HG03103 (cell line): Measurements from ENCODE around the gene GP9.
A peak's percentile ranks its signal among the peaks of the same experiment; 100 is the strongest.
"Not testable (repeated sequence)": the region's sequence is repeated elsewhere in the genome, so short reads cannot be mapped to it uniquely, and the experiment has no call there.

ENCODE experiments used
- ATAC-seq: cut with Tn5 transposase; IDR thresholded peaks from one replicate; pipeline ENCODE4 v1.9.1; 2021; ENCODE audit warnings: low read depth; ENCODE audit not compliant: unreplicated experiment

The GP9 gene

DNA sequence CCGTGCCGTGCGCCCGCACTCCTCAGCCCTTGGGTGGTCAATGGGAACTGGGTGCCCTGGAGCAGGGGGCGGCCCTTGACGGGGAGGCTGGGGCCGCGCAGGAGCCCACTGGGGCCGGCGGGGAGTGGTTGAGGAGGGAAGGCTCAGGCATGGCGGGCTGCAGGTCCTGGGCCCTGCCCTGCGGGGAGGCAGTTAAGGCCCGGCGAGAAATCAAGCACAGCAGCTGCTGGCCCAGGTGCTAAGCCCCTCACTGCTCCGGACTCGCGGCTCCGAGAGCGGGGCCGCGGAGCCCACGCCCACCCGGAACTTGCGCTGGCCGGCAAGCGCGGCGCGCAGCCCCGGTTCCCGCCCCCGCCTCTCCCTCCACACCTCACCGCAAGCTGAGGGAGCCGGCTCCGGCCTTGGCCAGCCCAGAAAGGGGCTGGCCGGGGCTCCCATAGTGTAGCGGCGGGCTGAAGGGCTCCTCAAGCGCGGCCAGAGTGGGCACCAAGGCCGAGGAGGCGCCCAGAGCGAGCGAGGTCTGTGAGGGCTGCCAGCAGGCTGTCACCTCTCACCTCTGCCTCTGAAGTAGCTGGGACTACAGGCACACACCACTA is 7.8 kb downstream of the GP9 start:
- no peak for ATAC-seq

DNA sequence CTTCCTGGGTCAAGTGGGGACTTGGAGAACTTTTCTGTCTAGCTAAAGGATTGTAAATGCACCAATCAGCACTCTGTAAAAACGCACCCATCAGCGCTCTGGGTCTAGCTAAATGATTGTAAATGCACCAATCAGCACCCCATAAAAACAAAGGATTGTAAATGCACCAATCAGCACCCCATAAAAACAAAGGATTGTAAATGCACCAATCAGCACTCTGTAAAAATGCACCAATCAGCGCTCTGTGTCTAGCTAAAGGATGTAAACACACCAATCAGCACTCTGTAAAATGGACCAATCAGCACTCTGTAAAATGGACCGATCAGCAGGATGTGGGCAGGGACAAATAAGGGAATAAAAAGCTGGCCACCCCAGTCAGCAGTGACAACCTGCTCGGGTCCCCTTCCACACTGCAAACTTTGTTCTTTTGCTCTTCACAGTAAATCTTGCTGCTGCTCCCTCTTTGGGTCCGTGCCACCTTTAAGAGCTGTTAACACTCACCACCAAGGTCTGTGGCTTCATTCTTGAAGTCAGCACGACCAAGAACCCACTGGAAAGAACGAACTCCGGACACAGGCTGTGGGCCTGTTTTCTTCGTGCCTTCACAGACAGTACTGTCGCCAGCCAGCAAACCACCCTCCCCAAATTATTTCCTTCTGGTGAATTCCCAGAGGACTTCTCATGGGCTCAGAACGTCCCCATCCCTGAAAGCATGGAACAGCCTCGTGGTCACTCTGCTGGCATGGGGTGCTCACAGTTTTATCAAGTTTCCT is 8.9 kb downstream of the GP9 start:
- ATAC-seq, result not testable (repeated sequence)

DNA sequence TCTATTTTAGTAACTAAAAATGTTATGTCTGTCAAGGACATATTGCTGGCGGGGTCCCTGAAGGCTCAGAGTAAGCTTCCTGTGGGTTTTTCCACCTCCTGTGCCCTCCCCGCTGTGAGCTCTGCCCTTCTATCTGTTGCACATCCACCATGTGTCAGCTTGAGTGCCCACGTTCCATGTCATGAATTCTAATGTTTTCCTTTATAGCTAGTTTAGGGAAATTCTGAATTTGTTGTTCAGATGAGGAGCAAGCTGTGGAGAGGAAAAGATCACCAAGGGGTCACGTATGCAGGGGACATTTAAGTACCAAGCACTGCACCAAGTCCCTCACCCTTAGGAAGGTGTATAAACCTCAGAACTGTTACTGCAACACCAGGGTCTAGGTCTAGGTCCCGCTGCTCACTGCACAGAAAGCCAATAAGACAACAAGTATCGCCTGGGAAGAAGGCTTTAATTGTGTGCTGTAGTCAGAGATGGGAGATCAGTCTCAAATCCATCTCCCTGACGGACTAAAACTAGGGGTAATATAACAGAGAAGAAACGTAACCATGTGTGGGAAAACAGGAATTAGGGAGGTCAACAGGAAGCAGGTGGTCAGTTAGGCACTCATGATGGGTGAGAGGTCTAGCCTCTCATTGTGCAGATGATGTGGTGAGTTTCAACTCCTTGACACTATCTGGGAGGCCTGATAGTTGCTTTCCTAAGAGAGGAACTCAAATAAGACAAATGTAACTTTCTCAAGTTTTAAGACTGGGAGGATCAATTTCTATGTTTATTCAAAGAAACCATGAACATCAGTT is 9.7 kb downstream of the GP9 start:
- no peak for ATAC-seq

DNA sequence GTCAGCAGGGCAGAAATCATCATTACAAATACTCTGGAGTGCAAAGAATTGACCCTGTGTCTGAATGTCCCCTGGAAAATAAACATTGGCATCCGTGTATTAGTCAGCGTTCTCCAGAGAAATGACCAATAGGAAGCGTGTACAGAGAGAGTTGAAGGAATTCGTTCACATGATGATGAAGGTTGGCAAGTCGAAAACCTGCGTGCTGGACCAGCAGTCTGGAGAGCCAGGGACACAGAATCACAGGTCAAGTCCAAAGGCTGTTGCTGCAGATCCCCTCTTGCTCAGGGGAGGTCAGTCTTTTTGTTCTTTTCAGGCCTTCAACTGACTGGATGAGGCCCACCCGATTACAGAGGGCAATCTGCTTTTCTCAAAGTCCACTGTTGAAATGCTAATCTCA is 16.6 kb downstream of the GP9 start:
- ATAC-seq, result no peak

DNA sequence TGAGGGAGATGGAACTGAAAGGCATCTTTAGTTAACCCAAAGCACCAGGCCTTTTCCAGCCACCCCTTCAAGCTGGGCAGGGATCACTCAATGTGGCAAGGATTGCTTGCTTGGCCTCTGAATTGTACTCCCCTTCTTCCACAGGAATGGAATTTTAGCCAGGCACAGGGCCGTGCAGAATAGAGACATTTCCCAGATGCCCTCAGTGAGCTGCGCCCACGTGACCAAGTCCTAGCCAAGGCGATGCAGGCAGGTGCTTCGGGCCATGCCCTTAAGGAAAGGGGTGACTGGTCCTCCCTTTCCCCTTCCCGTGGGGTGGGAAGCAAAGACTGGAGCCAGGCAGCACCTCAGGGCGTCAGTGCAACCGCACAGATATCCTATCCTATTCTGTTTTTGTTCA is 17.9 kb downstream of the GP9 start:
- no peak for ATAC-seq

- ATAC-seq, result no peak
Observed at GRCh38 chr3:129081503-129081902, 20.9 kb downstream of the GP9 start.

DNA sequence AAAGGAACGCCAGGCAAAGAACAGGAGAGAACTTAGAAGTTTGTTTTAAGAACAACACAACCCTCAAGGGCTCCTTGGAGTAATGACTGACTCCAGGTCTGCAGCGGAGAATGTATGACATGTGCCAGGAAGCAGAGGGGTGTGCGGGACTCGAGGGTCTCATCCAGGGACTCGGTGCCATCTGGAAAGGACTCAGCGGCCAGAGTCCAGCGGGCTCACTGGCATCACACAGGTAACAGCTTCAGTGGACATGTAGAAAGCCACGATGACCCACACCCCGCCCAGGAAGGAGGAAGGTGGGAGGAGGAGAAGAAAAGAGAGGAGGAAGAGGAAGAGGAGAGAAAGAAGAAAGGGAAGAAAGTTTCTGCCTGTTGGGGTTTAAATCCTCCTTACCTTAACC is 21.4 kb downstream of the GP9 start:
- no peak for ATAC-seq

- no peak for ATAC-seq
Observed at GRCh38 chr3:129084501-129084900, 23.9 kb downstream of the GP9 start.

DNA sequence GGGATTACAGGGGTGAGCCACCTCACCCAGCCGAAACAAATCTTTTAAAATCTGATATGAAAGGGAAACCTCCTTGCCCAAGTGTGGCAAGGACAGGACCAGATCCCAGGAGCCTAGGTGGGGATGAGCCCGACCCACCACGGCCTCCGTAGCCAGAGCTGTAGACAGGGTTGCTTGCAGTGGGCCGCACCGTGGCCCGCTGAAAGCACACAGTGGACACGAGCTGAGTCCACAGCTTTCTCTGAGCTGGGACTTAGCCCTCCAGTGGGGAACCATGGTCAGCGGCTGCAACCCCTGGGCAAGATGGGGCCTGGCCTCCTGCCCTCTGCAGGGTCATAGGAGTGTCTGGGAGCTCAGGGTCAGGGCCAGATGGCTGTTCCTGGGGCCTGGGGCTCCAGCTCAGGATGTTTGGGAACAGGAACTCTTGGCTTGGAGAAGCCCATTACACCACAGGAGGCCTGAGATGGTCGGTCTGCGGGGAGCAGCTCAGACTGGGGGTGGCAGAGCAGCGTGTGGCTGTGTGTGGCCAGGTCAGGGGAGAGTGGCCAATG is 24.7 kb downstream of the GP9 start:
- no peak for ATAC-seq

- ATAC-seq, result no peak
Observed at GRCh38 chr3:129085818-129086217, 25.2 kb downstream of the GP9 start.

- ATAC-seq, result no peak
Observed at GRCh38 chr3:129087138-129087702, 26.6 kb downstream of the GP9 start.

- peak; percentile 70 for ATAC-seq
Observed at GRCh38 chr3:129087904-129088303, 27.3 kb downstream of the GP9 start.

GRCh38 chr3:129088312-129088711 is 27.7 kb downstream of the GP9 start:
- ATAC-seq, result not testable (repeated sequence)

GRCh38 chr3:129095285-129095684 is 34.7 kb downstream of the GP9 start:
- no peak for ATAC-seq

DNA sequence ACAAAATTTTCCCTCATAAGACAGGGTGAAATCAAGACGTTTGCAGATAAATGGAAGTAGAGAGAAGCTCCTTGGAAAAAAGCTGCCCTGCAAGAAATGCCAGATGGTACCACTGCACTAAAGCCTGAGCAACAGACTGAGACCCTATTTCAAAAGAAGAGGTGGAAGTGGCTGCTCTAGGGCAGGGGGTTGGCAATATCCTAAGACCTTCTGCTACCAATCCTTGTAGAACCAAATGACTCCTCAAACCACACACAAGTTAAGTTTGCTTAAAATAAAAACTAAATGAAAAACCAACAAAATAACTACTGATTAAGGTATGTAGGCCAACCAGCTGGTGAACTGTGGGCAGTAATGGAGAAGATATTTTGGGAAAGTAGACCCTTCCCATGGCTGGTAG is 39.7 kb downstream of the GP9 start:
- ATAC-seq, result no peak

- no peak for ATAC-seq
Observed at GRCh38 chr3:129101370-129102138, 41.0 kb downstream of the GP9 start.

DNA sequence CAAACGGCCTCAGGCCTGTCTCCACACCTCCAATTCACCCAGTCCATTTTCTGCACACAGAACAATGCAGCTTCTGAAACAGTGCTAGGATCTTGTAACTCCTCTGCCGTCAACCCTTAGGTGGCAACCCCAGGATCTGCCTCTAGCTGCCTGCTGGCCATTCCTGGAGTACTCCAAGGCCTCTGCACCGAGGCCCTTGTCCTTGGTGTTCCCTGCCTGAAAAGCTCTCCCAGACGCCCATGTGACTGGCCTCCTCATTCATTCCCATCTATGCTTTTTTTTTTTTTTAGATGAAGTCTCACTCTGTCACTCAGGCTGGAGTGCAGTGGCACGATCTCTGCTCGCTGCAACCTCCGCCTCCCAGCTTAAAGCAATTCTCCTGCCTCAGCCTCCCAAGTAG is 42.7 kb downstream of the GP9 start:
- no peak for ATAC-seq

- no peak for ATAC-seq
Observed at GRCh38 chr3:129104051-129104450, 43.5 kb downstream of the GP9 start.

GRCh38 chr3:129104498-129105079 is 44.0 kb downstream of the GP9 start:
- ATAC-seq, result no peak

DNA sequence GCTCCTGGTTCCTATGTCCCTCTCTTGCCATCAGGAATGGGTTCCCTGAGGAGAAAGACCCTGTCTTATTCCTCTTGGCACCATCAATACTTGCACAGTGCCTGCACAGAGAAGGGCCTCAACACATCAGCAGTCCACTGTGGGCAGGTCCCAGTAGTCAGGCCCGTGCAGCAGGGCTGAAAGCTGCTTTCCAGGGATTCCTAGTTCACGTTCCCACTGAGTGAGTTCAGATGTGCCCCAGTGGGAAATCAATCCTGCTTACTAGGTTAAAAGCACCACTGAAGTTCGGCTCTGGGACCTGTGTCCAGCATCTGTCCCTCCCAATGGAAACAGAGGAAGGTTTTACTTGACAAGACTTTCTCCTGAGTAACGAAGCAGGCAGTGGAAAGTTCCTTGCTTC is 45.3 kb downstream of the GP9 start:
- no peak for ATAC-seq
